Measurements from ENCODE around the gene CERT1. TPM values are rescaled to one million over a fixed set of nuclear protein-coding genes. Genes with fewer than 3 reads are reported as not detected.

CERT1 gene
- total RNA-seq, 4 donors from 2014 or later, result 36.1 to 42.3 (median 39.0) TPM

GRCh38 chr5:75446068-75446467 lies 65.4 kb downstream of the CERT1 start:
- peaks cover 0 to 28% (median 0%) of the 10 kb centered on the region in 3 donors for H3K36me3 ChIP-seq
- TF ChIP-seq CTCF (IDR thresholded peaks at IDR 0.05) (no peak), POLR2A (IDR thresholded peaks at IDR 0.05) (no peak), EP300 (IDR thresholded peaks at IDR 0.05) (no peak)
- 99 to 100% methylated on average over 2 of the region's 2 CpGs for WGBS, 2 donors
- H3K4me3 ChIP-seq, result no peak overlapping the region
- peaks cover 0 to 22% (median 2%) of the 10 kb centered on the region in 4 donors for H3K9me3 ChIP-seq
- no peak overlapping the region for H3K27ac ChIP-seq
- no peaks in the 10 kb centered on the region for H3K27me3 ChIP-seq
- no peak for DNase-seq (ENCODE audit: low spot score in 2 of 2)
- no peaks in the 10 kb centered on the region for H3K4me1 ChIP-seq

DNA sequence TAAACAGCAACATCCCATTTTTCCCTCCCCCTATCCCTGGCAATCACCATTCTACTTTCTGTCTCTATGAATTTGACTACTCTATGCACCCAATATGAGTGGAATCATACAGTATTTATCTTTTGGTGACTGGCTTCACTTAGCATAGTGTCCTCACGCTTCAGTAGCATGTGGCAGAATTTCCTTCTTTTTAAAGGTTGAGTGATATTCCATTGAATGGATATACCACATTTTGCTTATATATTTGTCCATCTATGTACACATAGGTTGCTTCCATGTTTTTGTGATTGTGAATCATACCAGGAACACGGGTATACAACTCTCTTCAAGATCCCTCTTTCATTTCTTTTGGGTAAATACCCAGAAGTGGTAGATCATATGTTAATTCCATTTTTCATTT lies 69.9 kb downstream of the CERT1 start:
- H3K4me1 ChIP-seq, result peaks cover 0 to 9% (median 0%) of the 10 kb centered on the region in 4 donors
- no peak for DNase-seq (ENCODE audit: low spot score in 2 of 2)
- 98 to 100% methylated on average over 2 of the region's 2 CpGs for WGBS, 2 donors
- H3K27ac ChIP-seq, result no peak overlapping the region
- peaks cover 0 to 22% (median 2%) of the 10 kb centered on the region in 4 donors for H3K9me3 ChIP-seq
- no peaks in the 10 kb centered on the region for H3K27me3 ChIP-seq
- peaks cover 0 to 20% (median 0%) of the 10 kb centered on the region in 3 donors for H3K36me3 ChIP-seq
- no peak for TF ChIP-seq CTCF (IDR thresholded peaks at IDR 0.05)
- no peak for TF ChIP-seq POLR2A (IDR thresholded peaks at IDR 0.05)
- TF ChIP-seq EP300 (IDR thresholded peaks at IDR 0.05), result no peak
- no peak overlapping the region for H3K4me3 ChIP-seq

GRCh38 chr5:75439276-75439675 lies 72.2 kb downstream of the CERT1 start:
- Histone ChIP-seq H3K27ac (no peak overlapping the region), H3K4me1 (peaks cover 0 to 14% (median 0%) of the 10 kb centered on the region in 4 donors), H3K36me3 (peaks cover 0 to 13% (median 0%) of the 10 kb centered on the region in 3 donors), H3K9me3 (peaks cover 0 to 10% (median 2%) of the 10 kb centered on the region in 4 donors), H3K4me3 (no peak overlapping the region), H3K27me3 (no peaks in the 10 kb centered on the region)
- TF ChIP-seq EP300 (IDR thresholded peaks at IDR 0.05) (no peak), POLR2A (IDR thresholded peaks at IDR 0.05) (no peak), CTCF (IDR thresholded peaks at IDR 0.05) (no peak)
- WGBS, 2 donors, result 79 to 85% methylated on average over 2 of the region's 2 CpGs
- no peak for DNase-seq (ENCODE audit: low spot score in 2 of 2)

- H3K27me3 ChIP-seq, result no peaks in the 10 kb centered on the region
- WGBS, 2 donors, result 70 to 83% methylated on average over 2 of the region's 2 CpGs
- no peak for TF ChIP-seq POLR2A (IDR thresholded peaks at IDR 0.05)
- no peak for TF ChIP-seq CTCF (IDR thresholded peaks at IDR 0.05)
- TF ChIP-seq EP300 (IDR thresholded peaks at IDR 0.05), result no peak
- no peak overlapping the region for H3K4me3 ChIP-seq
- H3K36me3 ChIP-seq, result peaks cover 0 to 13% (median 0%) of the 10 kb centered on the region in 3 donors
- peaks cover 0 to 14% (median 0%) of the 10 kb centered on the region in 4 donors for H3K4me1 ChIP-seq
- peaks cover 0 to 10% (median 2%) of the 10 kb centered on the region in 4 donors for H3K9me3 ChIP-seq
- no peak overlapping the region for H3K27ac ChIP-seq
- DNase-seq (ENCODE audit: low spot score in 2 of 2), result no peak
These were observed 72.7 kb downstream of the CERT1 start for GRCh38 chr5:75438722-75439121.

DNA sequence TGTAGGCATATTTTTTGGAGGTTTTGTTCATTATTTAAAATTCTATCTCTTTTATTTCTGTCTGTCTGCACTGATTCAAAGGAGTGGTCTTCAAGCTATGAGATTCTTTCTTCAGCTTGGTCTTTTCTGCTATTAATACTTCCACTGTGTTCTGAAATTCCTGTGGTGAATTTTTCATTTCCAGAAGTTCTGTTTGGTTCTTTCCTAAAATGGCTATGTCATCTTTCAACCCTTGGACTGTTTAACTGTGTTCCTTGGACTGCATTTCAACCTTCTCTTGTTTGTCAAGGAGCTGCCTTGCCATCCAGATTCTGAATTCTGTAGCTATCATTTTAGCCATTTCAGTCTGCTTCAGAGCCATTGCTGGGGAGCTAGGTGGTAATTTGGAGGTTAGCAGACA lies 76.3 kb downstream of the CERT1 start:
- no peak for DNase-seq (ENCODE audit: low spot score in 2 of 2)
- H3K27ac ChIP-seq, result no peak overlapping the region
- H3K36me3 ChIP-seq, result peaks cover 0 to 5% (median 0%) of the 10 kb centered on the region in 3 donors
- no peak for TF ChIP-seq EP300 (IDR thresholded peaks at IDR 0.05)
- TF ChIP-seq POLR2A (IDR thresholded peaks at IDR 0.05), result no peak
- TF ChIP-seq CTCF (IDR thresholded peaks at IDR 0.05), result no peak
- H3K27me3 ChIP-seq, result no peaks in the 10 kb centered on the region
- H3K4me1 ChIP-seq, result peaks cover 0 to 14% (median 0%) of the 10 kb centered on the region in 4 donors
- H3K4me3 ChIP-seq, result no peak overlapping the region
- H3K9me3 ChIP-seq, result no peaks in the 10 kb centered on the region

Measured in tibial nerve (tissue), 4 donors.